Dedifferentiated amniotic fluid mesenchymal stem cell (primary cell): Measurements from ENCODE around the gene CDCA3.
"Not testable (repeated sequence)": the region's sequence is repeated elsewhere in the genome, so short reads cannot be mapped to it uniquely, and the experiment has no call there.

Source experiments
- DNase-seq: peaks from one replicate; pipeline ENCODE4 v3.0.0-alpha.2; 2016; ENCODE audit errors: extremely low spot score

CDCA3 gene

DNA sequence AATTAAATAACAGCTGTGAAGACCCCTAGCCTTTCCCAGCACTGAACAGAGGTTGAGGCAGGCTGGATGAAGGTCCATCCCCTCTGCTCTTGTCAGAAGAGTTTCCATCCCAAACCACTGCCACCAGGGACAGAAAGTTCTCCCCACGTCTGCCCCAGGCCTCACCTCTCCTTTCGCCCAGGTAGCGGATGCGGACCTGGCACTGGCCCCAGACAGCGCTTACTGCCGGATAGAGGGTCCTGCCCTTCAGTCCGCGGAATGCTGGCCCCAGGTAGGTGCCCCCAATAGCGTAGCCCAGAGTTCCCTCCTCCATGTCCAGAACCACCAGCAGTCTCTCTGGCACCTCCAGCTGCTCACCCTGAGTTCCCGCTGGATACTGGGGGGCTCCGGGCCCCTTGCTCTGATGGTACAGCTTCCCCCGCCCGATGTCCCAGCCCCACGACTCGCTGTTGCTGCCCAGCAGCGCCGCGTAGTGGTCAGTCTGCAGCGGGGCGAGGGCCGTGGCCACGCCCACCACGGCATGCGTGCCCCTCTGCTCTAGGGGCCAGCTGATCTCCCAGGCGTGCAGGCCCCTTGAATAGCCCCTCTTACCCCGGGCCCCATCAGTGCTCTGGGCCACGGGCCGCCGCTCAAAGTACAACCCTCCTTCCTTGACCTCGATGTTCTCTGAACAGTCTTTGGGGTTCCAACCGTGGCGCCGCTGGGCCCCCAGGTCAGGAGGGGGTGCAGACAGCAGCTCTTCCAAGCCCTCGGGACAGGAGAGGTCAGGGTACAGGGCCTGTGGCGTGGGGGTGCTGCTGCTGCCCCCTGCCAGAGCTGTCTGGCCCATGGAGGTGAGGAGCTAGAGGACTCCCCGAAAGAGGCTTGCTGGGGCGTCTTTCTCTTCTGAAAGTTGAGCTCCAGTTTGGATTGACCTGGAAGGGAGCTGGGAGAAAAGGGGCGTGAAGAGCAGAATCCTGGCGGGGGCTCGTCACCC lies 21.3 kb upstream of the CDCA3 start:
- peak; percentile 59 for DNase-seq

DNA sequence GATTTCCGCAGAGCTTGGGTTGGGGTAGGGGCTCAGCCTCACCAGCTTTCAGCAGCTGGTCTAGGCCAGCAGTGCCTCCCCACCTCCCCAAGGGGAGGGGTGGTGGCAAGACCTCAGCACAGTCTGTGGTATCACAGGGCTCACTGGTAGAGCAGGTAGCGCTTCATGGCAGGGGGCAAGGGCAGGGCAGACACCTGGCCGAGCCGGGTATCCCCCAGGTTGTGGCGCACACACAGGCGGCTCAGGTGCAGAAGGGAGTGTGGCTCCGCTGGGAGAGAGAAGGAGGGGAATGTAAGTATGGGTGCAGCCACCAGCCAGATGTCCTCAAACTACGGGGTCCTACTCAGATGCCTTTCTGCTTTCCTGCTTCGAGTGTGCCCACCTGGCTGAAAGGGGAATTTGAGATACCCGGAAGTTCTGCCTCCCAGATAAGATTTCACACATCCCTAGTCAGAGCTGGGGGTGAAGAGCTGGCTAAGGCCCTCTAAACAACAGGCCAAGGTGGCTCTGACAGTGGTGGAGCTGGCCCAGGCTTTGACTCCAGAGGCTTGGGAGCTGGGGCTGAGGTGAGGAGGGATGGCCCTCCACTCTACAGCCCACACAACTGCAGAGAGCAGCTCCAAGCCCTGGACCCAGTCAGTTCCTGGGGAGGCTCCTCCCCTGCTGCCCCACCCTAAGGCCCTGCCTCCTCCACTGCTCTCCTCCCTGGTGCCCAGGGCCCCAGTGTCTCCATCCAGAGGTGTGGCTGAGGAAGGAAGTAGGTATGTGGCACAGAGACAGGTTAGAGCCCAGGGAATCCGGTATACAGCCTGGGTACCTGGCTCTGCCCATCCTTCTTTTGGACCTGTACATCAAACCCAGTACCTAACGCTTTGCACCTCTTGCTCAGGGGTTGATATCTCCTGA lies 20.2 kb upstream of the CDCA3 start:
- no peak for DNase-seq

DNA sequence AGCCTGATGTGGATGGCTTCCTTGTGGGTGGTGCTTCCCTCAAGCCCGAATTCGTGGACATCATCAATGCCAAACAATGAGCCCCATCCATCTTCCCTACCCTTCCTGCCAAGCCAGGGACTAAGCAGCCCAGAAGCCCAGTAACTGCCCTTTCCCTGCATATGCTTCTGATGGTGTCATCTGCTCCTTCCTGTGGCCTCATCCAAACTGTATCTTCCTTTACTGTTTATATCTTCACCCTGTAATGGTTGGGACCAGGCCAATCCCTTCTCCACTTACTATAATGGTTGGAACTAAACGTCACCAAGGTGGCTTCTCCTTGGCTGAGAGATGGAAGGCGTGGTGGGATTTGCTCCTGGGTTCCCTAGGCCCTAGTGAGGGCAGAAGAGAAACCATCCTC lies 19.2 kb upstream of the CDCA3 start:
- DNase-seq, result not testable (repeated sequence)

DNA sequence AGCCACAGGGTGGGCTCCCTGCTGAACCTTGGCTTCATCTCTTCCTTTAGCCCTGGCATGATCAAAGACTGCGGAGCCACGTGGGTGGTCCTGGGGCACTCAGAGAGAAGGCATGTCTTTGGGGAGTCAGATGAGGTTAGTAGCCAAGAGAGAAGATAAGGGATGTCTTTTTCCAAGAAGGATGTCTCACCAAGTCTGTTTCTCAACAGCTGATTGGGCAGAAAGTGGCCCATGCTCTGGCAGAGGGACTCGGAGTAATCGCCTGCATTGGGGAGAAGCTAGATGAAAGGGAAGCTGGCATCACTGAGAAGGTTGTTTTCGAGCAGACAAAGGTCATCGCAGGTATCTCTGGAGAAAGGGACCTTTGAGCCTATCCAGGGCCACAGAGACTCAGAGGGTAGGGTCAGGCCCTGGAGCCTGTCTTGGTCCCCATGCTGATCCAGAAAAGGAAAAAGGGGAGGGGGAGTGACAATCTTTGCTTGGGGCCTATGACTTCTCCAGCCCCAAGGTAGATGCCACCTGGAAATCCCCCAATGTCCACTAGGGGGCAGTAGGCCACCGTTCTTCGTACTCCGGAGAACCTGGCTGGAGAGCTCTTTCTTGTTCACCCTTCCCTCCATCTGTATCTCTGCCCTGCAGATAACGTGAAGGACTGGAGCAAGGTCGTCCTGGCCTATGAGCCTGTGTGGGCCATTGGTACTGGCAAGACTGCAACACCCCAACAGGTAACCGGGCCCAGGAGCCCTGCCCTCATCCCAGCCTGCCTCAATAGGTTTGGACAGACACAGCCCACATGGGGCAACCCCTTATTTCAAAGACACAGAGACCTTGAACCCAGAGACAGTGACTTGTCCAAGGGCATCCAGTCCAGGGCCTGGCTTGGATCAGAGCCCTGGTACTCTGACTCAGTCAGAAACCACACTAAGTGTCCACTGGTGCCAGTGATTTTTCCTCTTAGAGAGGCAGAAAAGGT lies 18.2 kb upstream of the CDCA3 start:
- peak; percentile 62 for DNase-seq

DNA sequence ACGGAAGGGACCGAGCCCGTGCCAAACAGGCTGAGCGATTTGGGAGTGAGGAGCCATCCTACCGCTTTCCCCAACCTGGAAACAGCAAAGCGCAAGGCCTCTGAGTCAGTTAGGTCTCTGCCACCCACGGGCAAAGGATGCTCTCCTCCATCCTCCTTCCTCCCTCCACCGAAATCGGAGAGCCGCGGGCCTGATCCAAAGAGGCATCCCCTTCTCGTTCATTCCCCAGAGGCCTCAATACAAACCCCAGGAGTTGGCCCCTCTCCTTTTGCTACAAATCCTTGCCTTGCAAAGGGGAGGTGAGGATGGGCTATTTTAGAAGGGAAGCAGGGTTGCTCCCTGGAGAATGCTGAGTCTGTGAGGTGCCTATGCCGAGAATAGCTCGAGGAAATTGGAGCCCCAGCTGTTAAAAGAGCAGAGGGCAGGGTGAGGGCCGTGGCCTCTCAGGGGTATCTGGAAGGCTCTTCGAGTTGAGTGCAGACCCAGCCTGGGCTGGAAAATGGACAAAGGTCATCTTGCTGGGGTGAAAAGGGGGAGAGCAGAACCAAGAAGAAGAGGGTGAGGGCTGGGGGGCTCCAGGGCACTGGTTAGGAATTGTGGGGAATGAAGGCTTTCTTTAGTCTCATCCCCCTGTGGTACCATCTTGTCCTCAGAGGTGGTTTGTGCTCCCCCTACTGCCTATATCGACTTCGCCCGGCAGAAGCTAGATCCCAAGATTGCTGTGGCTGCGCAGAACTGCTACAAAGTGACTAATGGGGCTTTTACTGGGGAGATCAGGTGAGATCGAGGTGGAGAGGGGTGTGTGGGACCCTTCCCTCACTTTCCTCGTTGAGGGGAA lies 17.3 kb upstream of the CDCA3 start:
- no peak for DNase-seq

DNA sequence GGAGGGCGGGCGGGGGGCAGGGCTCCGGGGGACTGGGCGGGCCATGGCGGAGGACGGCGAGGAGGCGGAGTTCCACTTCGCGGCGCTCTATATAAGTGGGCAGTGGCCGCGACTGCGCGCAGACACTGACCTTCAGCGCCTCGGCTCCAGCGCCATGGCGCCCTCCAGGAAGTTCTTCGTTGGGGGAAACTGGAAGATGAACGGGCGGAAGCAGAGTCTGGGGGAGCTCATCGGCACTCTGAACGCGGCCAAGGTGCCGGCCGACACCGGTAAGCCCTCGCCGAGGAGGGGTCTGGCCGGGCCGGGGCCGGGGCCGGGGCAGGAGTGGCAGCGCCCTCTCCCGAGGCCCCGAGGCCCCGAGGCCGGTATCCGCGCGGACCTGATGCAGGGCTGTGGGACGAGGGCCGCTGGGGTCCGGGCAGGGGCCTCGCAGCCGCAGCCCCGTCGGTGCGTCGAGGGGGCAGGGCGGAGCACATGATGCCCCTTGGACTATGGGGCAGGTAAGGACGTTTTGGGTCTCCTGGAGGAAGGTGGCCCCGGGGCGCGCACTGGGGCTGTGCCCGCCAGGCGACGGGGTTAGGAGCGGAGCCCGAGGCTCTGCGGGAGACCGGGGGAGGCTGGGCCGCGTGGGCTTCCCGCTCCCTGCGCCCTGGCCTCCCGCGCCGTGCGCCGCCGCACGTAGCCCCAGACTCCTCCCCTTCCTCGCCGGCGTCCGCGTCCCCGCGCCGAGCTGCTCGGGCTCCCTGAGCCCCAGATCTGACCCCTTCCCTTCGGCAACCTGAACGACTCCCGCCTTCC lies 16.5 kb upstream of the CDCA3 start, which contains the start of gene TPI1:
TPI1 (plus strand) TSS at position 119 of the 798 bp plus-strand sequence; CDS start at position 155, 36 bp downstream.
- DNase-seq, result peak; percentile 54

DNA sequence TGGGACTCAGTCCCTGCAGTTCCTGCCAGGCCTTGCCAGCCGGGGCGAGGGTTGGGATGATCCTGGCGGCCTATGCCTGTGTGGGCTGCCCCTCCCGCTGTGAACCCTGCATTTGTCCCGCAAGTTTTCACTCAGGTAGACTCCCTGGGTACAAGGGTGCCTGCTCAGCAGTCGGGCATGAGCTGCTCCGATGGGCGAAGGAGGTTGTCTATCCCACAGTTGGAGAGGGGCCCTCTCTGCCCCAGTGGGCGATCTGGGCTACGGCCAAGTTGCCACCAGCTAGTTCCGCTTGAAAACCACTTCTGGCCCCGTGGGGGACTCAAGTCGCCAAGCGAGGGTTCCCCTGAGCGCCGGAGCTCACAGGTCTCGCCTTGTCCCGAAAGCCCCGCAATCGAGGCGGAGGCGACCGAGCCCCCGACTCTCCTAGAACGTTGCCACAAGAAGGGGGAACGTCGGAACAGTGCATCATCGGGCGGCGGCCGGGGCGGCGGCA lies 15.9 kb upstream of the CDCA3 start:
- no peak for DNase-seq

DNA sequence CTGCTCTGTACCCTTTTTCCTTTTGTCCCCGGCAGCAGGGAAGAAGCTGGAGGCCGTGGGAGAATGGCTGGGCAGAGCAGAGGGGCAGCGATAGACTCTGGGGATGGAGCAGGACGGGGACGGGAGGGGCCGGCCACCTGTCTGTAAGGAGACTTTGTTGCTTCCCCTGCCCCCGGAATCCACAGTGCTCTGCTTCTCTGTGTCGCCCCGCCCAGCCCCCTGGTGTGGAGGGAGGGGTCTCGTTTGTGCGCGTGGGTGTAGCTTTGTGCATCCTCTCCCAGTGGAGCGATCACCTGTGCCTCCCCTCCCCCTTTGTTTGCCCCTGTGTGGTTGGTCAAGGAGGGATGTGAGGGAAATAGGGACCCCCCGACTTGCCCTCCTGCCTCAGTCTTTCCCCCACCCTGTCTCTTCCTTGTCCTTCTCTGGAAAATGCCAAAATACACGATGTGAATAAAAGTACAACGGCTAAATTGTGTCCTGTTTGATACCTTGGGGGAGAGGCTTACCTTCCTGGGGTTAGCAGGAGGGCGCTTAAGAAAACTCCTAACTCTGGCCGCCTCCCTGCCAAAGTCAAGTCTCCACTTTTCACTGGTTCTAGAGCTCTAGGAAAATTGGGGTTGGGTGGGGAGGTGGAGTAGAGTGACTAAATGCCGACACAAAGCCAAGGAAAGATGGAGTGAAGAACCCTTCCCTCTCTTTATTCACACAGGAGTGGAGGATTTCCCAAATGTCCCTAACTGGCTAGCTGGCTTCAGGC lies 15.3 kb upstream of the CDCA3 start:
- no peak for DNase-seq

DNA sequence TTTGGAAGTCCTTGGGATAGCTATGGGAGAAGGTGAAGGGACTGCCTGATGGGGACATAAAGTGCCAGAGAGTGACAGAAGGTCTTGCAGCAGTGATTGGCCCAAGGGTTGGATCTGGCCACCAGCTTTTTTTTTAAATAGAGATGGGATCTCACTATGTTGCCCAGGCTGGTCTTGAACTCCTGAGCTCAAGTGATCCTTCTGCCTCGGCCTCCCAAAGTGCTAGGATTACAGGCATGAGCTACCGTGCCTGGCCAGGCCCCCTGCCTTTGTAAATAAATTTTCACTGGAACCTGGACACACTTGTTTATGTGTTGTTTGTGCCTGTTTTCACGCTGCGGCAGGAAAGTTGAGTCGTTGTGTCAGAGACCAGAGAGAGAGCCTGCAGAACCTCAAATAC lies 14.2 kb upstream of the CDCA3 start:
- not testable (repeated sequence) for DNase-seq

DNA sequence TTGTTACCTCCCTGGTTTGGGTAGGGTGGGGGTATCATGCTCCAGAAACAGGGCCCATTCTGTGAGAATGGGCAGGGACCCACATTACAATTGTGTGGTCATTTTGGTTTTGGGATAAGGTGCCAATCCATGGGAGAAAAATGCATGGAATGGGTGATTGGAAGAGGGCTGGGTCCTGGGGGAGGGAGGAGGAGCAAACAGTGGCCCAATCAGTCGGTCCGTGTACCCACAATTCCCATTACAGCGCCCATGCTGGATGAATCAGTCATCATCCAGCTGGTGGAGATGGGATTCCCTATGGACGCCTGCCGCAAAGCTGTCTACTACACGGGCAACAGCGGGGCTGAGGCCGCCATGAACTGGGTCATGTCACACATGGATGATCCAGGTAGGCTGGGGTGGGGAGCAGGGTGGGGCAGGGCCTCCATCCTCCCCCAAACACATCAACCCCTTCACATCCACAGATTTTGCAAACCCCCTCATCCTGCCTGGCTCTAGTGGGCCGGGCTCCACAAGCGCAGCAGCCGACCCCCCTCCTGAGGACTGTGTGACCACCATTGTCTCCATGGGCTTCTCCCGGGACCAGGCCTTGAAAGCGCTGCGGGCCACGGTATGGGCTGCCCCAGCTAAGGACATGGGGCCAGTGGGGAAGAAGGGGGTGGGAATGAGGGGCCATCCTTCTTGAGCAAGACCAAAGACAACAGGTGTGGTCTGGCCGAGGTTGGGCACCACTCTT lies 12.7 kb upstream of the CDCA3 start:
- no peak for DNase-seq

DNA sequence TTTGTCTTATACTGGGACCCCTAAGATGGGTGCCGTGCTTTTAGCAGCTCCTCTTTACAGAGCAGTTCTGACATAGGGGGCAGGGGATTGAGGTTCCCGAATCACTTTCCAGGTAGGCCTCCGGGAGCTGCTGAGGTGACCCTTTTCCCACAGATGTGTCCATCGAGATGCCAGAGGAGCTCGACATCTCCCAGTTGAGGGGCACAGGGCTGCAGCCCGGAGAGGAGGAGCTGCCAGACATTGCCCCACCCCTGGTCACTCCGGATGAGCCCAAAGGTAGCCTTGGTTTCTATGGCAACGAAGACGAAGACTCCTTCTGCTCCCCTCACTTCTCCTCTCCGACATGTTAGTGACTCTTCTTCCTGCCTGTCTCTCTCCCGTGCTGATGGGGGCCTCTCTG lies 11.9 kb upstream of the CDCA3 start:
- no peak for DNase-seq

DNA sequence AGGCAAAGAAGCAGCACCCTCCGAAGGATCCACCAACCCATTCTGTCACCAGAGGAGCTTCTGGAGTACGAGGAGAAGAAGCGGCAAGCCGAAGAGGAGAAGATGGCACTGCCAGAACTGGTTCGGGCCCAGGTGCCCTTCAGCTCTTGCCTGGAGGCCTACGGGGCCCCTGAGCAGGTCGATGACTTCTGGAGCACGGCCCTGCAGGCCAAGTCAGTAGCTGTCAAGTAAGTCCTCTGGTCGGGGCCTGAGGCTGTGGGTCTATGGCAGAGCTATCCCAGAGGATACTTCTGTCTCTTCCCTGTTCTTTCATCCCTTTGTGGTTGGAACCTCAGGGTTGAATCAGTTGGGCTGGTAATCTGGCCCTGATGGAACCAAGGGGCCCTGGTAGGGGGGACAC lies 10.3 kb upstream of the CDCA3 start:
- DNase-seq, result no peak

DNA sequence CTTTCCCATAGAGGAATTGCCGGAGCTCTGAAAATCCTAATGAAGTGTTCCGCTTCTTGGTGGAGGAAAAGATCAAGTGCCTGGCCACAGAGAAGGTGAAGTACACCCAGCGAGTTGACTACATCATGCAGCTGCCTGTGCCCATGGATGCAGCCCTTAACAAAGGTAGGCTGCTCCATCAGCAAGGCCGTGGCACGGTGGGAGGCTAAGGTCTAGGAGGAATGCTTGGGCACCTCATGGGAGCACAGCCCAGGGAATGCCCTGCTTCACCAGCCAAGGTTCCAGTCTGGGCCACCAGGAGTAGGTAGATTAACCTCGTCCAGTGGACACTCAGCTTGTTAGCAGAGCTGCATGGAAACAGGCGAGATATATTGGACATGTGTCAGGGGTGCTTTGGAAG lies 9.9 kb upstream of the CDCA3 start:
- no peak for DNase-seq

DNA sequence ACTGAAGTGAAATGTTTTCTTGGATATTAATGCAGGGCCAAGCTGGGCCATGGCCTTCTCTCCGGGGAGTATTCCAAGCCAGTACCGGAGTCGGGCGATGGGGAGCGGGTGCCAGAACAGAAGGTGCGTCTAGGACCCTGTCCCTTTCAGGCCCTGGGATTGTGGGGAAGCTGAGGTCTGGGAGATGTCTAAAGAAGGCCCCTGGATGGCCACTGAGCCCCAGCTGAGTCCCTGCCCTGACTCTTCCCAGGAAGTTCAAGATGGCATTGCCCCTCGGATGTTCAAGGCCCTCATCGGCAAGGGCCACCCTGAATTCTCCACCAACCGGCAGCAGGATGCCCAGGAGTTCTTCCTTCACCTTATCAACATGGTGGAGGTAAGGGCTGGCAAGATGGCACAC lies 9.0 kb upstream of the CDCA3 start:
- no peak for DNase-seq

DNA sequence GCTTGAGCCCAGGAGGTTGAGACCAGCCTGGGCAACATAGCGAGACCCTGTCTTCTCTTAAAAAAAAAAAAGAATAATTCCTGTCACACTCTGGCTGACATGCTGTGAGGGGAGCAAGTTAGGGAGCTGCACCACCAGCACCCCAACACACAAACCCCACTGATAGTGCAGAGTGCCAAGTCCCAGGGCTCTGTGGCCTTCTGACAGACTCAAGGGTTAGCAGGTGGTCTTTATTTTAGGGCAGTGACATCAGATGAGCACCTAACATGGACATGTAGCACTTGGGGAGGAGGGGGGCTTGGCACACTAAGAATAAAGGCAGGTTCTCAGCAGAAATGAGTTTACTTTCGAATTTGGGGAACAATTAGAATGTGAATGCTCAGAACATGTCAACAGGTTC lies 7.7 kb upstream of the CDCA3 start:
- no peak for DNase-seq

DNA sequence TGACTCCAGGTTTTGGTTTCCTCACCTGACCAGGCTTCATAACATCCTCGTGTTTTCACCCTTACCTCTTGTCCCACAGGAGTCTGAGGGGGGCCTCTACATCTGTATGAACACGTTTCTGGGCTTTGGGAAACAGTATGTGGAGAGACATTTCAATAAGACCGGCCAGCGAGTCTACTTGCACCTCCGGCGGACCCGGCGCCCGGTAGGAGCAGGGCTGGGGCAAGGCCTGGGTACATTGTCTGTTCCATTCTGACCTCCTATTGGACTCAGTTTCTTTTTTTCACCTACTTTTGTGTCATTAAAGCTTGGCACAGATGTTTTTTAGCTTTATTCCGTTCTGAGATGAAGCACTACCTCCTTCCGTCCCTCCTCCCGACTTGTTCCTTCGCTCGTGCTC lies 4.2 kb upstream of the CDCA3 start:
- DNase-seq, result no peak

DNA sequence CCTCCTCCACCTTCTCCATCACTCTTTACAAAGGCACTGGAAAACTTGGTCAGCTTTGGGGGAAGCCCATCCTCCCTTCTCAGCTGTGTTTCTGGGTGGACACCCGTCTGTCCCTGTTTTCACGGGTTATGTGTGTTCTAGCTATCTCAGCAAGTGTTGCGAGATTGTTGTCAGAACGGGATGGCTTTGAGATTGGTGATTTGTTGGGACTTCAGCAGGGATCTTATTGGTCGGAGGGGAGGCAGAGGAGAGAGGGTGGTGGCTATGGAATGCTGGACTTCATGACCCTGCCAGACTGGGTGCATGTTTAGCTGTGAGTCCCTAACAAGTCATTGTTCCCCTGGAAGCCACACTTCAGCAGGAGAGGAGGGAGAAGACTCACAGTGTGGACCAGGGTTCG lies 3.0 kb upstream of the CDCA3 start:
- no peak for DNase-seq

DNA sequence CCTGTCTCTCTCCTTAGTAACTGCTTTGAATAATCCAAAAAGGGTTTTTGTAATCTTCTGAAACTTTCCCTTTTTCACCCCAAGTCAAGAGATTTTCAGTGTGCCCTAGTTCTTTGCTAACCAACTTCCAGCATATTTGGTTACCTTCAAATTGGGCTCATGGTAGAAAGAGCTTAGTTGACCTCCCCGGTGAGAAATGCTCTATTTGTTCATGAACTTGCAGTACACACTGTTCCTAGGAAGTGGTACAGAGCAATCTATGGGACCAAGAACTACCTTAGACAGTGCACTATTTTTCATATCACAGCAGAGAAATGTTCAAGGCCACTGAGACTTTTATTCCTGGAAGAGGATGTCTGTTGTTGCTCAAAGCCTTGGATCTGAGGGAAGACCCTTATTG lies 2.5 kb upstream of the CDCA3 start:
- DNase-seq, result no peak
